ENCODE measurements around the gene WDR45B.

DNA sequence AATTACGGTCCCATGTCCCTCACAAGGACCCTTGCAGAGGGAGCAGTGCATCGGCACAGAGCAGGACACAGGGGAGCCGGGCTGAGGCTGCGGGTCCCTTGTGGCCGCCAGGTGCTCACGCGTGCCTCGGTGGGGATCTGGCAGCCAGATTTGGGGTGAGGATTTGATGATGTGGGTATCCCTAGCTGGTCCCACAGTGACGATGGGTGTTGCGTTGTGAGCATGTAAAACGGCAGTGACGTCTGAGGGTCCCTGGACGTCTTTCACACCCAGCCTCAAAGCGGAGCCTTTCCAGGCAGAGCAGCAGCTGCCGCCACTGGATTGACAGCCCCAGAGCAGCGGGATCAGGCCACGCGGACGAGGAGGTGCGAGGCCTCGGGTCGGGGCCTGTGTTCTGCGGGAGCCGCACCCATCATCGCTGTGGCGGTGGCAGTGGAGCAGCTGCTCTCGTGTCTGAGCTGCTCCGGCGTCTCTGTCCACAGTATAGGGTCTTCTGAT is 54.6 kb downstream of the WDR45B start:
- TF ChIP-seq CTCF (IDR thresholded peaks at IDR 0.05) (no peak), EP300 (IDR thresholded peaks at IDR 0.05) (no peak)

Data from sigmoid colon (tissue), 4 donors.